Neural crest cell (in vitro differentiated cells): ENCODE measurements around the gene LMNTD2. TPM values are rescaled to one million over a fixed set of nuclear protein-coding genes. Genes with fewer than 3 reads are reported as not detected.

Source experiments
- DNase-seq: peaks from one replicate; pipeline ENCODE4 v3.0.0; 2021; ENCODE audit warnings: low read depth, mixed read lengths, low spot score
- H3K27ac Mint-ChIP-seq: one replicate; pipeline ENCODE4 v1.8.0; 2021; ENCODE audit warnings: mild to moderate bottlenecking, mixed read lengths; ENCODE audit not compliant: unreplicated experiment
- H3K27me3 Mint-ChIP-seq: 2 replicates; pipeline ENCODE4 v1.8.0; 2021; ENCODE audit warnings: low read depth, mild to moderate bottlenecking, mixed read lengths
- H3K36me3 Mint-ChIP-seq: 2 replicates; pipeline ENCODE4 v1.8.0; 2021; ENCODE audit warnings: low read depth, mild to moderate bottlenecking, mixed read lengths
- H3K4me1 Mint-ChIP-seq: 2 replicates; pipeline ENCODE4 v1.8.0; 2021; ENCODE audit warnings: mixed read lengths
- H3K4me3 Mint-ChIP-seq: one replicate; pipeline ENCODE4 v1.8.0; 2021; ENCODE audit warnings: mild to moderate bottlenecking, mixed read lengths
- H3K9me3 Mint-ChIP-seq: 2 replicates; pipeline ENCODE4 v1.8.0; 2021; ENCODE audit warnings: mixed read lengths
- total RNA-seq: library from RNA; stranded (reverse); gene quantifications from 2 replicates; pipeline ENCODE4 v1.2.1, GENCODE V29; 2021
- TF ChIP-seq, protein P1 (sequence below): fragments of 200-600 bp; sonication (generic); conservative IDR thresholded peaks from 2 replicates; pipeline ENCODE4 v1.5.0; 2021; ENCODE audit warnings: antibody characterized with exemption, mild to moderate bottlenecking

LMNTD2 gene
- total RNA-seq, 1 donor from 2014 or later = 2.2 TPM

DNA sequence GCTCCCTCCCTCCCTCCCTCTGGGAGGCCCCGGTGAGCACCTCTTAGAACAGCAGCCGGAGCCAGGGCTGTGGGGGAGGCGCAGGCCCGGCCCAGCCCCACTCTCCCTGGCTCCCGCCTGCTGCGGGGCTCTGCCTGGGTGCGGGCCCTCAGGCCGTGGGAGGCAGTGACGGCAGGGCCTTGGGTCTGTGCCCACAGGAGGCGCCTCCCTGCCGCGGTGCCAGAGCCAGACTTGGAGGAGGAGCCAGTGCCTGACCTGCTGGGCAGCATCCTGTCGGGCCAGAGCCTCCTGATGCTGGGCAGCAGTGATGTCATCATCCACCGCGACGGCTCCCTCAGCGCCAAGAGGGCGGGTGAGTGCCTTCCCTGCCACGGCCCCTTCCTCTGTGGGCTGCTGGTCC lies 45.7 kb upstream of the LMNTD2 start:
- no peak overlapping the region for H3K4me3 Mint-ChIP-seq
- no peak overlapping the region for H3K27ac Mint-ChIP-seq
- H3K36me3 Mint-ChIP-seq = peaks cover 8% of the 10 kb centered on the region
- no peaks in the 10 kb centered on the region for H3K27me3 Mint-ChIP-seq
- no peak for DNase-seq
- TF ChIP-seq, protein P1, sequence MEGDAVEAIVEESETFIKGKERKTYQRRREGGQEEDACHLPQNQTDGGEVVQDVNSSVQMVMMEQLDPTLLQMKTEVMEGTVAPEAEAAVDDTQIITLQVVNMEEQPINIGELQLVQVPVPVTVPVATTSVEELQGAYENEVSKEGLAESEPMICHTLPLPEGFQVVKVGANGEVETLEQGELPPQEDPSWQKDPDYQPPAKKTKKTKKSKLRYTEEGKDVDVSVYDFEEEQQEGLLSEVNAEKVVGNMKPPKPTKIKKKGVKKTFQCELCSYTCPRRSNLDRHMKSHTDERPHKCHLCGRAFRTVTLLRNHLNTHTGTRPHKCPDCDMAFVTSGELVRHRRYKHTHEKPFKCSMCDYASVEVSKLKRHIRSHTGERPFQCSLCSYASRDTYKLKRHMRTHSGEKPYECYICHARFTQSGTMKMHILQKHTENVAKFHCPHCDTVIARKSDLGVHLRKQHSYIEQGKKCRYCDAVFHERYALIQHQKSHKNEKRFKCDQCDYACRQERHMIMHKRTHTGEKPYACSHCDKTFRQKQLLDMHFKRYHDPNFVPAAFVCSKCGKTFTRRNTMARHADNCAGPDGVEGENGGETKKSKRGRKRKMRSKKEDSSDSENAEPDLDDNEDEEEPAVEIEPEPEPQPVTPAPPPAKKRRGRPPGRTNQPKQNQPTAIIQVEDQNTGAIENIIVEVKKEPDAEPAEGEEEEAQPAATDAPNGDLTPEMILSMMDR = no peak
- no peaks in the 10 kb centered on the region for H3K4me1 Mint-ChIP-seq
- no peaks in the 10 kb centered on the region for H3K9me3 Mint-ChIP-seq

DNA sequence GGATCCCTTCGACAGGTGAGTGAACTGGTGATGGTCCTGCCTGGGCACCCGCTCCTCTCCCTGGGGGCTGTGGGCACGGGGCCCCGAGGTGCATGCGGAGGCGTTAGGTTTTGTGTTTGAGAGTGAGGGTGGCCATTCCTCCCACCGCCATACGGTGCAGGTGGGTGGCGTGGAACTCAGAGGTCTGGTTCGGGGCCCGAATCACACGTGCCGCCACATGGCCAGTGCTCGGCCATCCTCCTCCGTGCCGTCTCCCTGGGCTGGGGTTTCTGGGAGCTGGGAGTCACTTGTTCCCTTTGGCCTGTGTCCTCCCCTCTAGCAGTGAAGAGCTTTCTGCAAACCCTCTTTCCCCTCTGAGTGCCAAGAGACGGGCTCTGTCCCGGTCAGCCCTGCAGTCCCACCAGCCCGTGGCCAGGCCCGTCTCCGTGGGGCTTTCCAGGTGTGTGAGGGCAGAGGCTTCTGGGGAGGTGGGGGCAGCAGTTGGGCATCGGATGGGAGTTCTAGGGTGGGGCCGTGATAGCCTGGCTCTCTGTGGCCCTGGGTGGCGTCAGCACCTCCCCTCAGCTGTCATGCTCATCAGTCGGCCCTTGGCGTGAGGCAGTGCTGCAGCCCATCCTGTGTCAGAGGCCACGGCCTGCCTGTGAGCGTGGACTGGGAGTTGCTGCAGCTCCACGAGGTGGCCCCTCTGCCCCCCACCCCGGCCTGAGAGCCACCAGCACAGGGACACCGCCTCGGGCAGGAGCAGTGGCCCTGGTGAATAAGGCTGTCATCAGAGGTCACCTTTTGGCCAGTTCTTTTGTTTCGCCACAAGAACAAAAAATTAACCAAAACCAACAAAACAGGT lies 45.0 kb upstream of the LMNTD2 start:
- DNase-seq = no peak
- H3K4me1 Mint-ChIP-seq = no peaks in the 10 kb centered on the region
- peaks cover 8% of the 10 kb centered on the region for H3K36me3 Mint-ChIP-seq
- H3K27me3 Mint-ChIP-seq = no peaks in the 10 kb centered on the region
- TF ChIP-seq, protein P1 = no peak
- no peaks in the 10 kb centered on the region for H3K9me3 Mint-ChIP-seq
- no peak overlapping the region for H3K27ac Mint-ChIP-seq
- no peak overlapping the region for H3K4me3 Mint-ChIP-seq

DNA sequence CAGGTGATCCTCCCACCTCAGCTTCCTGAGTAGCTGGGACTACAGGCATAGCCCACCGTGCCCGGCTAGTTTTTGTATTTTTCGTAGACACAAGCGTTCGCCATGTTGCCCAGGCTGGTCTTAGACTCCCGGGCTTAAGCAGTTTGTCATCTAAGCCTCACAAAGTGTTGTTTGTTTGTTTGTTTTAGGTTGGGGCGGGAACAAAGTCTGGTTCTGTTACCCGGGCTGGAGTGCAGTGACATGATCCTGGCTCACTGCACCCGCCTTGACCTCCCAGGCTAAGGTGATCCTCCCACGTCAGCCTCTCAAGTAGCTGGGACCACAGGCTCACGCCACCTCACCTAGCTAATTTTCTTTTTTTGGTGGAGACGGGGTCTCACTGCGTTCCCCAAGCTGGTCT lies 42.6 kb upstream of the LMNTD2 start:
- H3K27ac Mint-ChIP-seq = no peak overlapping the region
- DNase-seq = no peak
- no peak overlapping the region for H3K4me3 Mint-ChIP-seq
- no peaks in the 10 kb centered on the region for H3K27me3 Mint-ChIP-seq
- no peaks in the 10 kb centered on the region for H3K9me3 Mint-ChIP-seq
- TF ChIP-seq, protein P1 = no peak
- no peaks in the 10 kb centered on the region for H3K4me1 Mint-ChIP-seq
- peaks cover 8% of the 10 kb centered on the region for H3K36me3 Mint-ChIP-seq

DNA sequence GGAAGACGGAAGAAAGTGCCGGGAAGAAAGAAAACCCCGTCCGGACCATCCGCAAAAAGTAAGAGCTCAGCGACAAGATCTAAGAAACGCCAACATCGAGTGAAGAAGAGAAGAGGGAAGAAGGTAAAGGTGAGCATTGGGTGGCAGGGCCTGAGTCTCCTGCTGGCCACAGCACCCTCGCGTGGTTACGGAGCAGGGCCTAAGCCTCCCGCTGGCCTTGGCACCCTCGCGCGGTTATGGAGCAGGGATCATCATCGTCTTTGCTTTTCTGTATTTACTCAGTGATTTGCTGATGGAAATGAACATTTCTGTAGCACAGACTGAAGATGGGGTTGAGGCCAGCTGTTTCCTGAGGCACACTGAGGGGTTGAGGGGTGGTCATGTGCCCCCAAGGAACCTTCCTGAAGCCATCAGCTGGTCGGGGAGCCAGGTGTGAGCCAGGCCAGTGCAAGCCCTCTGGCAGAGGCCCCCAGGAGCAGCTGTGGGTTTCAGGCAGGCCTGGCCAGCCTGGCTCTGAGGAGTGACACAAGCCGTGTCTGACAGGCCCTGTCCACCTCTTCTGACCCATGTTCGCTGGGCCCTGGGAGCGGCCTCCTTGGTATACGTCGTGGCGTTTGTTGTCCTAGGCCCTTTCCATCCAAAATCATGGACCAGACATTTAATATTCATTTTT lies 41.2 kb upstream of the LMNTD2 start:
- TF ChIP-seq, protein P1 = no peak
- H3K27ac Mint-ChIP-seq = no peak overlapping the region

DNA sequence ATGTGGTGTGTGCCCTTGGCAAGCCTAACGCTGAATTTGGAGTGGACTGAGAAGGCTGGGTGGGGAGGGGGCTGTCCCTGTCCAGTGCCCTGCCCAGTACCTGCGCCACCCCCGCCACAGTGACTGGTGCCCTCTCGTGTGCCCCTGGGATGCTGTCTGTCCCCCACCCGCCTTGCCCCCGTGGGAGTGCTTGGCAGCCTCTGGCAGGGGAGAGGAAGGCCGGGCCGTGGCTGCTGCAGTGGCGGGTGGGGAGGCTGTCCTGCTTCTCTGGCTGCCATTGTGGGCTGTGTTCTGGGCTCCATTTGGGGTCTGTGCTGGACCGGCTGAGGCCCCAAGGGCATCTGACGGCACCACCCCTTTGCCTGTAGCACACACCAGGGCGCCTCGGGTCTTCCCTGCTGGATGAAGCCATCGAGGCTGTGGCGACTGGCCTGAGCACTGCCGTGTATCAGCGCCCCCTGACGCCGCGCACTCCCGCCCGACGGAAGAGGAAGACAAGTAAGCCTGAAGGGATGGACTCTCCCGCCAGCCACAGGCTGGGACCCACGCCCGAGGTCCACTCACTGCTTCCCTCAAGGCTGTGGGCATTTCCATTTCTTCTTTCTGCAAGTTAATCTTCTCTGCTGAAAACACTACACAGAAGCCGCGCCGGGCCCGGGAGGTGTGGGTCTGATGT lies 37.6 kb upstream of the LMNTD2 start:
- Mint-ChIP-seq H3K4me3 (no peak overlapping the region), H3K4me1 (no peaks in the 10 kb centered on the region), H3K9me3 (no peaks in the 10 kb centered on the region), H3K27ac (no peak overlapping the region), H3K27me3 (no peaks in the 10 kb centered on the region), H3K36me3 (peaks cover 7% of the 10 kb centered on the region)
- TF ChIP-seq, protein P1 = no peak
- DNase-seq = no peak

More for the DNA sequence above, 41.2 kb upstream of the LMNTD2 start:
- peaks cover 10% of the 10 kb centered on the region for H3K36me3 Mint-ChIP-seq
- H3K27me3 Mint-ChIP-seq = no peaks in the 10 kb centered on the region
- DNase-seq = no peak
- H3K4me3 Mint-ChIP-seq = no peak overlapping the region
- no peaks in the 10 kb centered on the region for H3K4me1 Mint-ChIP-seq
- H3K9me3 Mint-ChIP-seq = no peaks in the 10 kb centered on the region
